RWPE2 (cell line): Measurements from ENCODE around the gene ZNF451.
"Not testable (repeated sequence)": the region's sequence is repeated elsewhere in the genome, so short reads cannot be mapped to it uniquely, and the experiment has no call there.

Source experiments
- ATAC-seq: fragments of 200-7000 bp; cut with Tn5 transposase; 3 replicates; pipeline ENCODE4 v1.9.1; 2021; ENCODE audit warnings: low read depth
- DNase-seq: peaks from one replicate; pipeline ENCODE4 v3.0.0-alpha.2; 2020; ENCODE audit warnings: low spot score
- H3K27ac ChIP-seq: fragments of 450-650 bp; 2 replicates; pipeline ENCODE4 v1.5.1; 2017; ENCODE audit warnings: mild to moderate bottlenecking; ENCODE audit not compliant: poor library complexity, severe bottlenecking
- H3K27me3 ChIP-seq: fragments of 250-450 bp; sonication (Bioruptor Pico); 2 replicates; pipeline ENCODE4 v1.5.1; 2021; ENCODE audit warnings: mild to moderate bottlenecking, moderate library complexity; ENCODE audit not compliant: insufficient read depth, poor library complexity, severe bottlenecking
- H3K36me3 ChIP-seq: fragments of 250-450 bp; sonication (Bioruptor Pico); 2 replicates; pipeline ENCODE4 v1.5.1; 2020; ENCODE audit warnings: low read depth, mild to moderate bottlenecking, moderate library complexity
- H3K4me1 ChIP-seq: fragments of 250-450 bp; sonication (Bioruptor Pico); 2 replicates; pipeline ENCODE4 v1.5.1; 2021; ENCODE audit warnings: mild to moderate bottlenecking, moderate library complexity; ENCODE audit not compliant: insufficient read depth, poor library complexity, severe bottlenecking
- H3K4me3 ChIP-seq: fragments of 250-450 bp; sonication (Bioruptor Pico); 2 replicates; pipeline ENCODE4 v1.5.1; 2021; ENCODE audit warnings: mild to moderate bottlenecking, moderate library complexity; ENCODE audit not compliant: severe bottlenecking
- H3K9me3 ChIP-seq: fragments of 250-450 bp; sonication (Bioruptor Pico); 2 replicates; pipeline ENCODE4 v1.5.1; 2021; ENCODE audit warnings: mild to moderate bottlenecking, moderate library complexity; ENCODE audit not compliant: severe bottlenecking
- CTCF ChIP-seq: fragments of 450-650 bp; IDR thresholded peaks from one replicate; pipeline ENCODE4 v1.5.1; 2017; ENCODE audit warnings: mild to moderate bottlenecking, moderate library complexity; ENCODE audit not compliant: poor library complexity, severe bottlenecking

The ZNF451 gene

GRCh38 chr6:57089687-57090457, at the start of gene ZNF451:
ZNF451 (plus strand) TSS chr6:57090188; CDS start chr6:57090254, 66 bp downstream.
- Histone ChIP-seq H3K27me3 (no peaks in the 10 kb centered on the region), H3K36me3 (peaks cover 36% of the 10 kb centered on the region), H3K27ac (peak within 1 kb of the TSS; percentile 55), H3K4me3 (peak within 1 kb of the TSS; percentile 47), H3K4me1 (peaks cover 29% of the 10 kb centered on the region), H3K9me3 (no peaks in the 10 kb centered on the region)
- no peak for TF ChIP-seq CTCF
- ATAC-seq (peak; percentile 94), DNase-seq (peak; percentile 97)

- ATAC-seq, H3K4me3 ChIP-seq, H3K9me3 ChIP-seq, DNase-seq, H3K27ac ChIP-seq, H3K27me3 ChIP-seq: not testable (repeated sequence)
- peaks cover 13% of the 10 kb centered on the region for H3K4me1 ChIP-seq
- peaks cover 13% of the 10 kb centered on the region for H3K36me3 ChIP-seq
These were observed 45.9 kb upstream of the ZNF451 start for GRCh38 chr6:57044061-57044460.

- Histone ChIP-seq H3K36me3 (peaks cover 18% of the 10 kb centered on the region), H3K27ac (no peak overlapping the region), H3K27me3 (no peaks in the 10 kb centered on the region), H3K9me3 (no peaks in the 10 kb centered on the region), H3K4me1 (peaks cover 13% of the 10 kb centered on the region), H3K4me3 (no peak overlapping the region)
- DNase-seq (no peak), ATAC-seq (no peak)
- TF ChIP-seq CTCF, result no peak
These were observed 45.4 kb upstream of the ZNF451 start for GRCh38 chr6:57044568-57044967.

GRCh38 chr6:57046332-57047256, 43.4 kb upstream of the ZNF451 start, which contains the start of gene KIAA1586:
KIAA1586 (plus strand) TSS chr6:57046693; CDS start chr6:57046756, 63 bp downstream.
- H3K9me3 ChIP-seq, H3K27me3 ChIP-seq: not testable (repeated sequence)
- Histone ChIP-seq H3K27ac (peak within 1 kb of the TSS; percentile 52), H3K36me3 (peaks cover 35% of the 10 kb centered on the region), H3K4me1 (peaks cover 13% of the 10 kb centered on the region), H3K4me3 (peak within 1 kb of the TSS; percentile 39)
- ATAC-seq (peak; percentile 96), DNase-seq (peak; percentile 84)

- not testable (repeated sequence) for H3K27me3 ChIP-seq, H3K4me3 ChIP-seq, H3K27ac ChIP-seq, H3K9me3 ChIP-seq, DNase-seq
- peak; percentile 14 for ATAC-seq
- Histone ChIP-seq H3K4me1 (peaks cover 13% of the 10 kb centered on the region), H3K36me3 (peaks cover 41% of the 10 kb centered on the region)
These were observed 42.8 kb upstream of the ZNF451 start for GRCh38 chr6:57047257-57047585.

- not testable (repeated sequence) for ATAC-seq, DNase-seq, H3K27ac ChIP-seq, H3K9me3 ChIP-seq, H3K27me3 ChIP-seq, H3K4me3 ChIP-seq
- peaks cover 13% of the 10 kb centered on the region for H3K4me1 ChIP-seq
- H3K36me3 ChIP-seq, result peaks cover 48% of the 10 kb centered on the region
These were observed 42.1 kb upstream of the ZNF451 start for GRCh38 chr6:57047859-57048258.
